OCI-LY1 (cell line): ENCODE data around the gene RAD51B.

ENCODE experiments used
- H2AFZ ChIP-seq: fragments of 200-600 bp; sonication (generic), shearing (Covaris generic); 2 replicates; pipeline ENCODE4 v1.6.0; 2014; ENCODE audit warnings: antibody characterized with exemption, mild to moderate bottlenecking, low read length
- H3F3A ChIP-seq: fragments of 200-600 bp; sonication (generic), shearing (Covaris generic); 2 replicates; pipeline ENCODE4 v1.6.0; 2014; ENCODE audit warnings: mild to moderate bottlenecking, antibody characterized with exemption, low read length, moderate library complexity; ENCODE audit not compliant: insufficient read depth
- H3K27ac ChIP-seq: fragments of 200-600 bp; sonication (generic); 2 replicates; pipeline ENCODE4 v1.5.1; 2014; ENCODE audit warnings: low read length, mixed run types, mild to moderate bottlenecking, low read depth; ENCODE audit not compliant: poor library complexity, severe bottlenecking
- H3K27me3 ChIP-seq: fragments of 200-600 bp; sonication (generic); 2 replicates; pipeline ENCODE4 v1.6.0; 2014; ENCODE audit warnings: antibody characterized with exemption, mild to moderate bottlenecking, low read length, moderate library complexity; ENCODE audit not compliant: insufficient read depth
- H3K36me3 ChIP-seq: fragments of 200-600 bp; sonication (generic); 2 replicates; pipeline ENCODE4 v1.6.1; 2014; ENCODE audit warnings: mild to moderate bottlenecking, antibody characterized with exemption, low read length, moderate library complexity, mixed read lengths; ENCODE audit not compliant: insufficient read depth
- H3K4me1 ChIP-seq: fragments of 200-600 bp; sonication (generic); 2 replicates; pipeline ENCODE4 v1.5.1; 2014; ENCODE audit warnings: mild to moderate bottlenecking, low read length, moderate library complexity; ENCODE audit not compliant: insufficient read depth, severe bottlenecking
- H3K4me2 ChIP-seq: fragments of 200-600 bp; sonication (generic), shearing (Covaris generic); 2 replicates; pipeline ENCODE4 v1.6.1; 2014; ENCODE audit warnings: low read length
- H3K4me3 ChIP-seq: fragments of 200-600 bp; sonication (generic); 2 replicates; pipeline ENCODE4 v1.5.1; 2014; ENCODE audit warnings: low read length, low read depth, mild to moderate bottlenecking, mixed read lengths; ENCODE audit not compliant: poor library complexity, severe bottlenecking
- H3K79me2 ChIP-seq: fragments of 200-600 bp; shearing (Covaris generic); 2 replicates; pipeline ENCODE4 v1.6.1; 2016; ENCODE audit warnings: mixed run types, low read length, mixed read lengths; ENCODE audit not compliant: insufficient read depth
- H3K9ac ChIP-seq: fragments of 200-600 bp; sonication (generic), shearing (Covaris generic); 2 replicates; pipeline ENCODE4 v1.6.1; 2014; ENCODE audit warnings: mild to moderate bottlenecking, low read length, mixed read lengths
- H3K9me2 ChIP-seq: fragments of 200-600 bp; sonication (generic), shearing (Covaris generic); 2 replicates; pipeline ENCODE4 v1.6.1; 2014; ENCODE audit warnings: low read depth, mild to moderate bottlenecking, low read length, mixed read lengths
- H3K9me3 ChIP-seq: fragments of 200-600 bp; shearing (Covaris generic); 2 replicates; pipeline ENCODE4 v1.6.1; 2014; ENCODE audit warnings: low read length, mixed read lengths
- H4K20me1 ChIP-seq: fragments of 200-600 bp; sonication (generic), shearing (Covaris generic); 2 replicates; pipeline ENCODE4 v1.6.0; 2016; ENCODE audit warnings: mild to moderate bottlenecking, low read length; ENCODE audit not compliant: insufficient read depth
- EZH2 ChIP-seq: fragments of 200-600 bp; sonication (generic), shearing (Covaris generic); IDR thresholded peaks from 2 replicates; pipeline ENCODE4 v1.8.0; 2017; ENCODE audit warnings: borderline replicate concordance, mixed run types, mild to moderate bottlenecking, antibody characterized with exemption, low read length, moderate library complexity, mixed read lengths
- TF ChIP-seq, protein P1 (sequence below): fragments of 200-600 bp; sonication (generic), shearing (Covaris generic); IDR thresholded peaks from 2 replicates; pipeline ENCODE4 v1.5.1; 2017; ENCODE audit warnings: mild to moderate bottlenecking, antibody characterized with exemption, low read length, moderate library complexity, mixed read lengths

The RAD51B gene

DNA sequence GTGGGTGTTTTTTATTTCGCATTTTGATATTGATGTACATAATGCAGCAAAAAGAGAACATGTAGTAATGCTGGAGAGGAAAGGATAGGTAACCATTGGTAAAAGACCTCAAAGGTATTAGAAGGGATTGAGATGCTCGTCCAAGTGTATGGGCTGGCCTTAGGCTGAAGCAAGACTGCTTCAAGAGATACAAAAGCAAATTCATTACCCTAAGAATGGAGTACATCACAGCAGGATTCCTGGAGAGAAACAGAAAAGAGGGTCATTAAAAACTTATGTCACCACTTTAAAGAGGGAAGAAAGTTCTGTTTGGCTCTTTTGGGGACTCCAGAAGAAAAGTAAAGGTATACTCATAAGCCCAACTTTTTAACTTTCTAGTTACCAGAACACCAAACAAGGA is 552.8 kb downstream of the RAD51B start:
- Histone ChIP-seq H2AFZ (no peak overlapping the region), H3K4me3 (no peak overlapping the region), H3K4me2 (no peak overlapping the region), H3K27me3 (no peaks in the 10 kb centered on the region), H3K36me3 (no peaks in the 10 kb centered on the region), H3K79me2 (no peaks in the 10 kb centered on the region), H4K20me1 (no peaks in the 10 kb centered on the region), H3K9me3 (peaks cover 3% of the 10 kb centered on the region; the same call in 1 of the 2 replicates), H3F3A (no peaks in the 10 kb centered on the region), H3K9me2 (no peaks in the 10 kb centered on the region), H3K9ac (no peak overlapping the region), H3K4me1 (peaks cover 73% of the 10 kb centered on the region), H3K27ac (peak overlapping the region; percentile 44)
- no peak for TF ChIP-seq EZH2
- TF ChIP-seq, protein P1, sequence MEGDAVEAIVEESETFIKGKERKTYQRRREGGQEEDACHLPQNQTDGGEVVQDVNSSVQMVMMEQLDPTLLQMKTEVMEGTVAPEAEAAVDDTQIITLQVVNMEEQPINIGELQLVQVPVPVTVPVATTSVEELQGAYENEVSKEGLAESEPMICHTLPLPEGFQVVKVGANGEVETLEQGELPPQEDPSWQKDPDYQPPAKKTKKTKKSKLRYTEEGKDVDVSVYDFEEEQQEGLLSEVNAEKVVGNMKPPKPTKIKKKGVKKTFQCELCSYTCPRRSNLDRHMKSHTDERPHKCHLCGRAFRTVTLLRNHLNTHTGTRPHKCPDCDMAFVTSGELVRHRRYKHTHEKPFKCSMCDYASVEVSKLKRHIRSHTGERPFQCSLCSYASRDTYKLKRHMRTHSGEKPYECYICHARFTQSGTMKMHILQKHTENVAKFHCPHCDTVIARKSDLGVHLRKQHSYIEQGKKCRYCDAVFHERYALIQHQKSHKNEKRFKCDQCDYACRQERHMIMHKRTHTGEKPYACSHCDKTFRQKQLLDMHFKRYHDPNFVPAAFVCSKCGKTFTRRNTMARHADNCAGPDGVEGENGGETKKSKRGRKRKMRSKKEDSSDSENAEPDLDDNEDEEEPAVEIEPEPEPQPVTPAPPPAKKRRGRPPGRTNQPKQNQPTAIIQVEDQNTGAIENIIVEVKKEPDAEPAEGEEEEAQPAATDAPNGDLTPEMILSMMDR = no peak

DNA sequence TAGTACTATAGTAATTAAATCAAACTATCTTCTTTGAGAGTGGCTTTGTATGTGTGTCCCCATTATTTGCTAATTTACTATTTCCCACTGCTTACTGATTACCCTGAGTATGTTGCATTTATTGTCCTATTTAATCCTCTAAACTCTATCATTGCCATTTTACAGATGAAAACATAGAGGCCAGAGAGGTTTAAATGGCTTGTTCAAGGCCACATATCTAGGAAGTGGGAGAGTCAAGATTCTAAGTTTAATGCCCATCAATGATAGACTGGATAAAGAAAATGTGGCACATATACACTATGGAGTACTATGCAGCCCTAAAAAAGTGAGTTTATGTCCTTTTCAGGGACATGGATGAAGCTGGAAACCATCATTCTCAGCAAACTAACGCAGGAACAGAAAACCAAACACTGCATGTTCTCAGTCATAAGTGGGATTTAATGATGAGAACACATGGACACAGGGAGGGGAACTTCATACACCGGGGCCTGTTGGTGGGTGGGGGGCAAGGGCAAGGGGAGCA is 553.6 kb downstream of the RAD51B start:
- H3F3A ChIP-seq = no peaks in the 10 kb centered on the region
- no peak overlapping the region for H3K4me3 ChIP-seq
- H3K9me2 ChIP-seq = no peaks in the 10 kb centered on the region
- no peak overlapping the region for H3K9ac ChIP-seq
- H2AFZ ChIP-seq = no peak overlapping the region
- peaks cover 73% of the 10 kb centered on the region for H3K4me1 ChIP-seq
- no peaks in the 10 kb centered on the region for H3K36me3 ChIP-seq
- no peaks in the 10 kb centered on the region for H3K79me2 ChIP-seq
- peaks cover 3% of the 10 kb centered on the region; the same call in 1 of the 2 replicates for H3K9me3 ChIP-seq
- no peak overlapping the region for H3K4me2 ChIP-seq
- H4K20me1 ChIP-seq = no peaks in the 10 kb centered on the region
- no peaks in the 10 kb centered on the region for H3K27me3 ChIP-seq
- peak overlapping the region; percentile 67 for H3K27ac ChIP-seq
- no peak for TF ChIP-seq EZH2
- TF ChIP-seq, protein P1 = no peak

DNA sequence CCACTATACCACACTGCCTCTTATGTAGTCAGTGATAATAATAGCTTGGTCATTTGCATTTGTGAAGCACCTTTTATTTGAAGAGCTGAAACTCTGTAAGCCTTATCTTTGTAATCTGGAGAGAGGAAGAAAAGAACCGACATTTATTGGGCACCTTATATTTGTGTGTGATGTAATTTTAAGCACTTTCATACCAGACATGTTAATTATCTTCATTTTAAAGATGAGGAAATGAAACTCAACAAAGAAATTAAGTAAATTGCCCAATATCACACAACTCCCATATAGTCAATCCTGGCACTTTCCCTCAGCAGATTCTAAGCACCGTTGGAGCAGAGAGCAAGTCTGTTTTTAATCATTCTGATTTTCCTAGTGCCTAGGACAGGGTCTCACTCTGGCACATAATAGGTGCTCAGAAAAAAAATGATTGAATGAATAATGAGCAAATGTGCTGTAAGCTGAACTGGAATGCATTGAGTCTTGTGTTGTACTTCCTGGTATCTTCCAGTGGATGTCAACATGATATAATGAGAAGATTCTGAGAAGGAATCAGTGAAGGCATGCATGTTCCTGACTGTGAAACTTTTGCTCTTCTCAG is 554.4 kb downstream of the RAD51B start:
- no peaks in the 10 kb centered on the region for H3K9me2 ChIP-seq
- peak overlapping the region; percentile 67 for H3K27ac ChIP-seq
- H3F3A ChIP-seq = no peaks in the 10 kb centered on the region
- H3K79me2 ChIP-seq = no peaks in the 10 kb centered on the region
- 0 out of 2 replicates have a peak overlapping the region, but pooled peaks have one; percentile 29 for H3K4me2 ChIP-seq
- H3K4me3 ChIP-seq = no peak overlapping the region
- H3K27me3 ChIP-seq = no peaks in the 10 kb centered on the region
- H3K4me1 ChIP-seq = peaks cover 66% of the 10 kb centered on the region
- H4K20me1 ChIP-seq = no peaks in the 10 kb centered on the region
- no peaks in the 10 kb centered on the region for H3K36me3 ChIP-seq
- H2AFZ ChIP-seq = no peak overlapping the region
- H3K9ac ChIP-seq = peak overlapping the region; percentile 38
- TF ChIP-seq, protein P1 = no peak
- no peak for TF ChIP-seq EZH2
- H3K9me3 ChIP-seq = peaks cover 3% of the 10 kb centered on the region; the same call in 1 of the 2 replicates
